Breast epithelium (tissue), 4 donors: ENCODE results near the gene CTNNA3. TPM values are rescaled to one million over a fixed set of nuclear protein-coding genes. Genes with fewer than 3 reads are reported as not detected.

Experiments
- DNase-seq, 2 donors: peaks; one replicate each; pipeline ENCODE4 v3.0.0-alpha.2; 2019; ENCODE audit warnings: low spot score in 2 of 2
- H3K27ac ChIP-seq, 2 donors: fragments of 200-600 bp; sonication (generic) in 1 of 2; one replicate each; pipeline ENCODE4 v1.5.1; 2016 to 2019; ENCODE audit warnings: mild to moderate bottlenecking in 1 of 2
- H3K27me3 ChIP-seq, 2 donors: fragments of 200-600 bp; sonication (generic) in 1 of 2; one replicate each; pipeline versions ENCODE4 v1.5.1 to v1.6.0; 2017 to 2019; ENCODE audit warnings: control low read depth in 1 of 2, mild to moderate bottlenecking in 1 of 2
- H3K36me3 ChIP-seq: fragments of 200-600 bp; one replicate; pipeline ENCODE4 v1.5.1; 2019
- H3K4me1 ChIP-seq, 2 donors: fragments of 200-600 bp; sonication (generic); one replicate each; pipeline ENCODE4 v1.5.1; 2016 to 2019; ENCODE audit warnings: control low read depth in 1 of 2
- H3K4me3 ChIP-seq, 3 donors: fragments of 200-600 bp; sonication (generic); 1 replicate in 2 of 3; 2 replicates in 1 of 3; pipeline ENCODE4 v1.5.1; 2016 to 2019; ENCODE audit warnings: mild to moderate bottlenecking in 3 of 3, moderate library complexity in 2 of 3
- H3K9me3 ChIP-seq, 2 donors: fragments of 200-600 bp; sonication (generic) in 1 of 2; one replicate each; pipeline ENCODE4 v1.5.1; 2016 to 2019; ENCODE audit warnings: control low read depth in 1 of 2
- POLR2A ChIP-seq: fragments of 450-650 bp; IDR thresholded peaks from one replicate; pipeline ENCODE4 v1.6.1; 2016; ENCODE audit warnings: antibody characterized with exemption, mild to moderate bottlenecking, moderate library complexity
- POLR2AphosphoS5 ChIP-seq, 3 donors: sonication (generic); formaldehyde crosslinking; IDR thresholded peaks; one replicate each; pipeline ENCODE4 v1.6.1; 2017; ENCODE audit warnings: antibody characterized with exemption in 3 of 3
- intact Hi-C: fragments of 100-400 bp; cut with DNase I; formaldehyde crosslinking; loops from one replicate; pipeline ENCODE4 v1.15.1; 2023; ENCODE audit warnings: low total_unique reads
- total RNA-seq, 3 donors: library from RNA; depleted of rRNA; stranded (reverse); fragments of >200 nt; gene quantifications; one replicate each; pipeline ENCODE4 v1.1.0, GENCODE V29; 2016
- TF ChIP-seq, protein P1 (sequence below), 3 donors: fragments of 450-650 bp; IDR thresholded peaks; one replicate each; pipeline ENCODE4 v1.5.1; 2016 to 2017; ENCODE audit warnings: antibody characterized with exemption in 3 of 3, mild to moderate bottlenecking in 3 of 3, moderate library complexity in 3 of 3

Gene CTNNA3
- total RNA-seq, 3 donors from 2014 or later = 0.33 to 1.1 (median 0.59) TPM

DNA sequence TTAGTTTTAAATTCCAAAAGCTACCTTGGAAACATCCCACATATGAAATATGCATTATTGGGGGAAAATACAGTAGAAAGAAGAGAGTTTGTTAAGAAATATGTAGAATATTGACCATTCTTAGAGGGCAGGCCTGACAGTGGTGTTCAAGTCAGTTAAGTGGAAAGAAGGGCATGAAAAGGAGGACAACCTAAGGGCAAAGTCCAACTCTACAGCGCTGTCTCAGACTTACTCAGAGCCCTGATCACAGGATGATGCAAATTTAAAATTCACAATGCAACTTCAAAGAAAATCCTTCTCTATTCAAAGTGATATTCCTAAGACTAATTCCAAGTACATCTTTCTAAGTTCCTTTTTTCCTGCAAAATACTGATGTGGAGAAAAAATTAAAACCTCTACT lies 909.3 kb downstream of the CTNNA3 start:
- no peaks in the 10 kb centered on the region for H3K4me1 ChIP-seq
- no peak for DNase-seq
- intact Hi-C loops = no loop called here
- no peaks in the 10 kb centered on the region for H3K36me3 ChIP-seq
- H3K27ac ChIP-seq = no peak overlapping the region
- no peaks in the 10 kb centered on the region for H3K9me3 ChIP-seq
- H3K27me3 ChIP-seq = no peaks in the 10 kb centered on the region
- TF ChIP-seq POLR2A (no peak), POLR2AphosphoS5 (IDR thresholded peaks at IDR 0.05) (no peak)
- TF ChIP-seq, protein P1, sequence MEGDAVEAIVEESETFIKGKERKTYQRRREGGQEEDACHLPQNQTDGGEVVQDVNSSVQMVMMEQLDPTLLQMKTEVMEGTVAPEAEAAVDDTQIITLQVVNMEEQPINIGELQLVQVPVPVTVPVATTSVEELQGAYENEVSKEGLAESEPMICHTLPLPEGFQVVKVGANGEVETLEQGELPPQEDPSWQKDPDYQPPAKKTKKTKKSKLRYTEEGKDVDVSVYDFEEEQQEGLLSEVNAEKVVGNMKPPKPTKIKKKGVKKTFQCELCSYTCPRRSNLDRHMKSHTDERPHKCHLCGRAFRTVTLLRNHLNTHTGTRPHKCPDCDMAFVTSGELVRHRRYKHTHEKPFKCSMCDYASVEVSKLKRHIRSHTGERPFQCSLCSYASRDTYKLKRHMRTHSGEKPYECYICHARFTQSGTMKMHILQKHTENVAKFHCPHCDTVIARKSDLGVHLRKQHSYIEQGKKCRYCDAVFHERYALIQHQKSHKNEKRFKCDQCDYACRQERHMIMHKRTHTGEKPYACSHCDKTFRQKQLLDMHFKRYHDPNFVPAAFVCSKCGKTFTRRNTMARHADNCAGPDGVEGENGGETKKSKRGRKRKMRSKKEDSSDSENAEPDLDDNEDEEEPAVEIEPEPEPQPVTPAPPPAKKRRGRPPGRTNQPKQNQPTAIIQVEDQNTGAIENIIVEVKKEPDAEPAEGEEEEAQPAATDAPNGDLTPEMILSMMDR (IDR thresholded peaks at IDR 0.05) = no peak
- H3K4me3 ChIP-seq = no peak overlapping the region

- Histone ChIP-seq H3K36me3 (no peaks in the 10 kb centered on the region), H3K27ac (no peak overlapping the region), H3K27me3 (no peaks in the 10 kb centered on the region), H3K4me1 (no peaks in the 10 kb centered on the region), H3K9me3 (no peaks in the 10 kb centered on the region), H3K4me3 (no peak overlapping the region)
- intact Hi-C loops = no loop called here
- TF ChIP-seq POLR2AphosphoS5 (IDR thresholded peaks at IDR 0.05) = no peak
- TF ChIP-seq, protein P1 (IDR thresholded peaks at IDR 0.05) = no peak
- no peak for TF ChIP-seq POLR2A
- no peak for DNase-seq
These were observed 911.2 kb downstream of the CTNNA3 start for GRCh38 chr10:66784770-66785169.

- no peaks in the 10 kb centered on the region for H3K9me3 ChIP-seq
- intact Hi-C loops = no loop called here
These were observed 912.7 kb downstream of the CTNNA3 start for GRCh38 chr10:66783316-66783715.

GRCh38 chr10:66782776-66783175 lies 913.2 kb downstream of the CTNNA3 start:
- Histone ChIP-seq H3K4me3 (no peak overlapping the region), H3K27ac (no peak overlapping the region), H3K36me3 (no peaks in the 10 kb centered on the region), H3K9me3 (no peaks in the 10 kb centered on the region), H3K27me3 (no peaks in the 10 kb centered on the region), H3K4me1 (no peaks in the 10 kb centered on the region)
- no peak for DNase-seq
- intact Hi-C loops = no loop called here
- no peak for TF ChIP-seq POLR2A
- no peak for TF ChIP-seq POLR2AphosphoS5 (IDR thresholded peaks at IDR 0.05)
- TF ChIP-seq, protein P1 (IDR thresholded peaks at IDR 0.05) = no peak

More at GRCh38 chr10:66783316-66783715, 912.7 kb downstream of the CTNNA3 start:
- Histone ChIP-seq H3K4me3 (no peak overlapping the region), H3K4me1 (no peaks in the 10 kb centered on the region), H3K36me3 (no peaks in the 10 kb centered on the region), H3K27me3 (no peaks in the 10 kb centered on the region), H3K27ac (no peak overlapping the region)
- DNase-seq = no peak
- TF ChIP-seq, protein P1 (IDR thresholded peaks at IDR 0.05) = no peak
- no peak for TF ChIP-seq POLR2AphosphoS5 (IDR thresholded peaks at IDR 0.05)
- no peak for TF ChIP-seq POLR2A

- no peaks in the 10 kb centered on the region for H3K27me3 ChIP-seq
- no peaks in the 10 kb centered on the region for H3K9me3 ChIP-seq
- no peaks in the 10 kb centered on the region for H3K36me3 ChIP-seq
- H3K27ac ChIP-seq = no peak overlapping the region
- intact Hi-C loops = no loop called here
- DNase-seq = no peak
- H3K4me3 ChIP-seq = no peak overlapping the region
- TF ChIP-seq POLR2AphosphoS5 (IDR thresholded peaks at IDR 0.05) (no peak), POLR2A (no peak)
- TF ChIP-seq, protein P1 (IDR thresholded peaks at IDR 0.05) = no peak
- no peaks in the 10 kb centered on the region for H3K4me1 ChIP-seq
These were observed 913.9 kb downstream of the CTNNA3 start for GRCh38 chr10:66782144-66782543.
